OCI-LY7 (cell line): ENCODE results near the gene CEP162. TPM values are rescaled to one million over a fixed set of nuclear protein-coding genes. Genes with fewer than 3 reads are reported as not detected.

Source experiments
- BruUV-seq: library from RNA; stranded (reverse); fragments of 400-500 nt; replicated peaks from 2 replicates; lab custom pipeline; 2021; lab: Mats Ljungman, UMichigan
- CTCF ChIA-PET: fragments of 300-600 bp; sonication (Branson Sonifier 250); formaldehyde crosslinking; loops from one replicate; lab custom pipeline; 2022; ENCODE audit warnings: antibody characterized with exemption; ENCODE audit not compliant: unreplicated experiment; lab: Charles Lee
- POLR2A ChIA-PET: fragments of 300-600 bp; sonication (Branson Sonifier 250); formaldehyde crosslinking; loops from one replicate; lab custom pipeline; 2022; ENCODE audit warnings: antibody characterized with exemption; lab: Charles Lee
- DNase-seq: peaks from one replicate; pipeline ENCODE4 v3.0.0-alpha.2; 2015; ENCODE audit warnings: low spot score
- H2AFZ ChIP-seq: fragments of 200-600 bp; sonication (generic), shearing (Covaris generic); 2 replicates; pipeline ENCODE4 v1.6.1; 2014; ENCODE audit warnings: mild to moderate bottlenecking, antibody characterized with exemption, low read length, moderate library complexity
- H3K27ac ChIP-seq: fragments of 200-600 bp; sonication (generic); 2 replicates; pipeline ENCODE4 v1.5.1; 2014; ENCODE audit warnings: mixed run types, low read depth, mild to moderate bottlenecking, moderate library complexity, low read length, inconsistent platforms; ENCODE audit not compliant: poor library complexity, severe bottlenecking
- H3K36me3 ChIP-seq: fragments of 200-600 bp; sonication (generic); 2 replicates; pipeline ENCODE4 v1.6.1; 2014; ENCODE audit warnings: mild to moderate bottlenecking, antibody characterized with exemption, low read length, moderate library complexity, mixed read lengths; ENCODE audit not compliant: insufficient read depth
- H3K4me1 ChIP-seq: fragments of 200-600 bp; sonication (generic); 2 replicates; pipeline ENCODE4 v1.5.1; 2014; ENCODE audit warnings: mild to moderate bottlenecking, low read length; ENCODE audit not compliant: insufficient read depth, poor library complexity, severe bottlenecking
- H3K4me2 ChIP-seq: fragments of 200-600 bp; sonication (generic); 2 replicates; pipeline ENCODE4 v1.6.1; 2014; ENCODE audit warnings: mild to moderate bottlenecking, low read length
- H3K4me3 ChIP-seq: fragments of 200-600 bp; sonication (generic); 2 replicates; pipeline ENCODE4 v1.5.1; 2014; ENCODE audit warnings: mild to moderate bottlenecking, low read depth, low read length; ENCODE audit not compliant: poor library complexity, severe bottlenecking
- H3K79me2 ChIP-seq: fragments of 200-600 bp; sonication (generic); 2 replicates; pipeline ENCODE4 v1.6.1; 2016; ENCODE audit warnings: low read depth, mild to moderate bottlenecking, low read length, moderate library complexity, mixed read lengths; ENCODE audit not compliant: insufficient read depth
- H3K9me2 ChIP-seq: fragments of 200-600 bp; sonication (generic); 2 replicates; pipeline ENCODE4 v1.6.1; 2016; ENCODE audit warnings: mild to moderate bottlenecking, low read length, mixed read lengths; ENCODE audit not compliant: insufficient read depth
- H3K9me3 ChIP-seq: fragments of 200-600 bp; sonication (generic); 2 replicates; pipeline ENCODE4 v1.6.1; 2014; ENCODE audit warnings: mild to moderate bottlenecking, mixed run types, low read length, mixed read lengths
- H4K20me1 ChIP-seq: fragments of 200-600 bp; sonication (generic); 2 replicates; pipeline ENCODE4 v1.6.1; 2014; ENCODE audit warnings: mild to moderate bottlenecking, antibody characterized with exemption, low read length, moderate library complexity, mixed read lengths; ENCODE audit not compliant: insufficient read depth
- EZH2phosphoT487 ChIP-seq: fragments of 200-600 bp; sonication (generic); IDR thresholded peaks from 2 replicates; pipeline ENCODE4 v1.6.1; 2018; ENCODE audit warnings: low read depth, borderline replicate concordance, mild to moderate bottlenecking, mixed run types, antibody characterized with exemption, low read length, moderate library complexity, mixed read lengths
- intact Hi-C: fragments of 100-400 bp; cut with micrococcal nuclease; formaldehyde crosslinking; loops from one replicate; pipeline ENCODE4 v1.10.0; 2022; ENCODE audit not compliant: unreplicated experiment
- total RNA-seq, 2 experiments: library from RNA; depleted of rRNA in 1 of 2; stranded (reverse); fragments of >200 nt in 1 of 2; shearing (Covaris generic) in 1 of 2; gene quantifications; 2 replicates each; pipeline ENCODE4 v1.2.3, GENCODE V29; 2014 to 2022
- TF ChIP-seq, protein P1 (sequence below): fragments of 200-600 bp; sonication (generic); conservative IDR thresholded peaks from 2 replicates; pipeline ENCODE4 v1.5.1; 2014; ENCODE audit warnings: mild to moderate bottlenecking, antibody characterized with exemption, low read length, moderate library complexity, mixed read lengths

Gene CEP162
- total RNA-seq, 2 experiments from 2014 or later, result 6.3 to 10.0 TPM

- CTCF ChIA-PET, result no interaction called here
Observed at GRCh38 chr6:84183430-84183829, 44.0 kb downstream of the CEP162 start.

GRCh38 chr6:84182001-84182400 is 45.4 kb downstream of the CEP162 start:
- Histone ChIP-seq H3K9me2 (no peaks in the 10 kb centered on the region), H3K4me1 (no peaks in the 10 kb centered on the region), H3K9me3 (no peaks in the 10 kb centered on the region), H3K36me3 (no peaks in the 10 kb centered on the region), H3K4me3 (no peak overlapping the region), H4K20me1 (no peaks in the 10 kb centered on the region), H3K27ac (no peak overlapping the region), H3K79me2 (no peaks in the 10 kb centered on the region), H2AFZ (no peak overlapping the region), H3K4me2 (no peak overlapping the region)
- no peak for DNase-seq
- ChIA-PET CTCF (no interaction called here), POLR2A (no interaction called here)
- TF ChIP-seq EZH2phosphoT487, result no peak
- TF ChIP-seq, protein P1, sequence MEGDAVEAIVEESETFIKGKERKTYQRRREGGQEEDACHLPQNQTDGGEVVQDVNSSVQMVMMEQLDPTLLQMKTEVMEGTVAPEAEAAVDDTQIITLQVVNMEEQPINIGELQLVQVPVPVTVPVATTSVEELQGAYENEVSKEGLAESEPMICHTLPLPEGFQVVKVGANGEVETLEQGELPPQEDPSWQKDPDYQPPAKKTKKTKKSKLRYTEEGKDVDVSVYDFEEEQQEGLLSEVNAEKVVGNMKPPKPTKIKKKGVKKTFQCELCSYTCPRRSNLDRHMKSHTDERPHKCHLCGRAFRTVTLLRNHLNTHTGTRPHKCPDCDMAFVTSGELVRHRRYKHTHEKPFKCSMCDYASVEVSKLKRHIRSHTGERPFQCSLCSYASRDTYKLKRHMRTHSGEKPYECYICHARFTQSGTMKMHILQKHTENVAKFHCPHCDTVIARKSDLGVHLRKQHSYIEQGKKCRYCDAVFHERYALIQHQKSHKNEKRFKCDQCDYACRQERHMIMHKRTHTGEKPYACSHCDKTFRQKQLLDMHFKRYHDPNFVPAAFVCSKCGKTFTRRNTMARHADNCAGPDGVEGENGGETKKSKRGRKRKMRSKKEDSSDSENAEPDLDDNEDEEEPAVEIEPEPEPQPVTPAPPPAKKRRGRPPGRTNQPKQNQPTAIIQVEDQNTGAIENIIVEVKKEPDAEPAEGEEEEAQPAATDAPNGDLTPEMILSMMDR, result no peak
- intact Hi-C loops, result no loop called here
- no TSS peak for BruUV-seq

More at GRCh38 chr6:84183430-84183829, 44.0 kb downstream of the CEP162 start:
- no peak for DNase-seq
- Histone ChIP-seq H3K9me2 (no peaks in the 10 kb centered on the region), H3K4me3 (no peak overlapping the region), H4K20me1 (no peaks in the 10 kb centered on the region), H2AFZ (no peak overlapping the region), H3K36me3 (no peaks in the 10 kb centered on the region), H3K27ac (no peak overlapping the region), H3K9me3 (no peaks in the 10 kb centered on the region), H3K4me2 (no peak overlapping the region), H3K4me1 (no peaks in the 10 kb centered on the region), H3K79me2 (no peaks in the 10 kb centered on the region)
- POLR2A ChIA-PET, result no interaction called here
- BruUV-seq, result no TSS peak
- no peak for TF ChIP-seq EZH2phosphoT487
- TF ChIP-seq, protein P1, result no peak
- intact Hi-C loops, result no loop called here

DNA sequence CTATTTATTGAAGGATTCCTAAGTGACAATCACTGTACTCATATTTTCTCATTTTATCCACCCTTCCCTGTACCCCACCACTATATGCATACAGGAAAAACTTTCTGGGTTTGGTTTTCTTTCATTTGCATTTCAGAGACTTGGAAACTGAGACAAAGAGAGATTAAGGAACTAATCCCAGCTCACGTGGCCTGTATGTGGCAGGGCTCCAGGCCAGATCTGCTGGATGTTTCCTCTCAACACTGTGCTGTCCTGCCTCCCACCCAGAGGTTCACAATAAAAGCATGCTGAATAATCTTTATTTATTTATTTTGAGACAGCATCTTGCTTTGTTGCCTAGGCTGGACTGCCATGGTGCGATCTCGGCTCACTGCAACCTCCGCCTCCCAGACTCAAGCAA is 50.2 kb downstream of the CEP162 start:
- Histone ChIP-seq H3K9me2 (no peaks in the 10 kb centered on the region), H3K27ac (no peak overlapping the region), H4K20me1 (no peaks in the 10 kb centered on the region), H3K9me3 (no peaks in the 10 kb centered on the region), H3K79me2 (no peaks in the 10 kb centered on the region), H2AFZ (no peak overlapping the region), H3K36me3 (peaks cover 5% of the 10 kb centered on the region), H3K4me1 (no peaks in the 10 kb centered on the region), H3K4me3 (no peak overlapping the region), H3K4me2 (no peak overlapping the region)
- intact Hi-C loops, result no loop called here
- TF ChIP-seq, protein P1, result no peak
- no peak for TF ChIP-seq EZH2phosphoT487
- ChIA-PET CTCF (no interaction called here), POLR2A (no interaction called here)
- no peak for DNase-seq
- BruUV-seq, result no TSS peak
